NCI-H2081 (cell line): ENCODE results near the gene RHBDD2.

ENCODE experiments used
- DNase-seq, 2 experiments: peaks; one replicate each; lab custom pipeline; 2025; lab: John Stamatoyannopoulos, UW

The RHBDD2 gene

DNA sequence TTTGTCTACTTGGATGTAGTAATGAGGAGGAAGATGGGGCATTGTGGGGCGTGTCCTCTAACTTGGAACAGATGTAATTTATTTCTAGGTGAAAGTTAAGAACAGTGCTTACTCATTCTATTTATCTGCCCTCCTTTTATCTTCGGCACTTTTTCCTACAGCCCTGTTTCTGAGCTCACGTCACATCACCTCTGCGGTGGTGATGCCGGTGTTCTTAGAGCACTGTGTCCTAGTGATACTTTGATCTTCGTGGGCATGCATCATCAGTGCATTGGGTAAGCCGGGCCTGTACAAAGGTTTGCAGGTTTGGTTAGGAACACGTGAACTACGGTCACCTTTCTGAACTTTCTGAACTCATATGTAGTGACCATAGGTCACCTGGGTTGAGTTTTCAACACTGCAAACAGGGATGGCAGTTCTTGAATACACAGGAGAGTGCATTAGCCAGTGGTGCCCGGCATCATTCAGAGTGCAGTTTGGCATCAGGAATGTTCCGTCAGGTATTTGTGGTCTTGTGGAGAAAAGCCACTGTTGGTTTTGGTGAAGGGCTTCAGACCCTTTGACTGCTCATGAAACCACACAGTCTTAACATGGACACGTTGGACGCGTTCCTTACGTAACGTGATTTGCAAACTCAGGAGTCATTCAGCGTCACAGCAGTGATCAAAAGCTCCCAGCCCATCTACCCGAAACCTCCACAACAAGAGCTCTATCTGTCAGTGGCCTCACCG lies 41.8 kb downstream of the RHBDD2 start:
- DNase-seq = no peak

DNA sequence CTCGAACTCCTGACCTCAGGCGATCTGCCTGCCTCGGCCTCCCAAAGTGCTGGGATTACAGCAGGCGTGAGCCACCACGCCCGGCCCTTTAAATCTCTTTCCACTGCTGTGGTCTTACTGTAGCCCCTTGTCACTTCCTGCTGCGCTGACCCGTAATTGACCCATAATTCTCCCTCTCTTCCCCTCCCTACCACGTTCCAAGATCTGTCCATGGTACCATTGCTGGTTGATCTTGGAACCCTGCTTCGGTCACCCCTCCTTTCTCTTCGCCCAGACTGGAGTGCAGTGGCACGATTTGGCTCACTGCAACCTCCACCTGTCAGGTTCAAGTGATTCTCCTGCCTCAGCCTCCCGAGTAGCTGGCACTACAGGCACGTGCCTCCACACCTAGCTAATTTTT lies 42.6 kb downstream of the RHBDD2 start:
- DNase-seq = no peak

DNA sequence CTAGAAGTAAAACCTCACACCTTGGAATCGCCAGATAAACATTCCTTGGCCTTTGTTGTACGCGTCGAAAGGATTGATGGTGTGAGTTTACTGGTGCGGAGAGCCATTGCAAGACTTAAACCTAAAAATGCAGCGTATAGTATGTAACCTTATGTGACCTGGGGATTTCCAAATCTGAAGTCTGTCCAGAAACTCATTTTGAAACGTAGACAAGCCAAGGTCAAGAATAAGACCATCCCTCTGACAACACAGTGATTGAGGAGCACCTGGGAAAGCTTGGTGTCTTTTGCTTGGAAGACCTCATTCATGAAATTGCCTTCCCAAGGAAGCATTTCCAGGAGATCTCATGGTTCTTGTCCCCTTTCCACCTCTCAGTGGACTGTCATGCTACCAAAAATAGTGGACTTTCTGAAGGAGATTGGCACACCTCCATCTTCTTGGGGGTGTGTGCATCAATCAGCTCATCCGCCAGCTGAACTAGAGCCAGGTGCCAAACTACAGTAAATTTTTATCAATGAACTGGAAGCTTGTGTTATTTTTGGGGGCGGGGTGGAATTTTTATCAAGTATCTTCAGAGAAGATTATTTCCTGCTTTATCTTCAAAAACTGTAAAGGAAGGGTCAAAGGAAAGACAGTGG lies 44.3 kb downstream of the RHBDD2 start:
- DNase-seq = no peak

DNA sequence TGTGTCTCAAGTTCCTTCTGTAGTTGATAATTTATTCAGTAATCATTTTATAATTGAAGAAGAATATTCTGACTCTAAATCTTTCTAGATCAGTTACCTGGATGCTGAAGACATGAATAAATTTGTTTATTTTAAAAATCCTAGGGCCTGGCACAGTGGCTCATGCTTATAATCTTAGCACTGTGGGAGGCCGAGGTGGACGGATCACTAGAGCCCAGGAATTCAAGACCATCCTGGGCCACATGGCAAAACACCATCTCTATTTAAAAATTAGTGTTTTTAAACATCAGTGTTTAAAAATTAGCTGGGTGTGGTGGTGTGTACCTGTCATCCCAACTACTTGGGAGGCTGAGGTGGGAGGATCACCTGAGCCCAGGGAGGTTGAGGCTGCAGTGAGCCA lies 45.4 kb downstream of the RHBDD2 start:
- no peak for DNase-seq

DNA sequence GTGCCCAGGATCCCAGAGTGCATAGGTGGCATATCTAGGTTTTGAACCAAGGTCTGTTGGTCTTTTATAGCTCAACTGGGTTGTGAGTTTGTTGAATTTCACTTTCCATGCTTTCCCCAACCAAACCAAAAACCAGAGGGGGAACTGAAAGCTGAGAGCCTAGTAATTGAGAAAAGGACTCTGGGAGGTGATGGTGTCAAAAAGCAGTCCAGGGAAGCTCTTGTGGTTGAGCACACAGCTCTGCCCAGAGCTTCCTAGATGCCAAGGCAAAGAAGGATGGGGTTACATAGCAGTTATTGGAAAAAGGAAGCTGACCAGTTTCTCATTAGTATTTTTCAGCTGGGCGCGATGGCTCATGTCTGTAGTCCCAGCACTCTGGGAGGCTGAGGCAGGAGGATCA lies 46.1 kb downstream of the RHBDD2 start:
- DNase-seq = no peak

DNA sequence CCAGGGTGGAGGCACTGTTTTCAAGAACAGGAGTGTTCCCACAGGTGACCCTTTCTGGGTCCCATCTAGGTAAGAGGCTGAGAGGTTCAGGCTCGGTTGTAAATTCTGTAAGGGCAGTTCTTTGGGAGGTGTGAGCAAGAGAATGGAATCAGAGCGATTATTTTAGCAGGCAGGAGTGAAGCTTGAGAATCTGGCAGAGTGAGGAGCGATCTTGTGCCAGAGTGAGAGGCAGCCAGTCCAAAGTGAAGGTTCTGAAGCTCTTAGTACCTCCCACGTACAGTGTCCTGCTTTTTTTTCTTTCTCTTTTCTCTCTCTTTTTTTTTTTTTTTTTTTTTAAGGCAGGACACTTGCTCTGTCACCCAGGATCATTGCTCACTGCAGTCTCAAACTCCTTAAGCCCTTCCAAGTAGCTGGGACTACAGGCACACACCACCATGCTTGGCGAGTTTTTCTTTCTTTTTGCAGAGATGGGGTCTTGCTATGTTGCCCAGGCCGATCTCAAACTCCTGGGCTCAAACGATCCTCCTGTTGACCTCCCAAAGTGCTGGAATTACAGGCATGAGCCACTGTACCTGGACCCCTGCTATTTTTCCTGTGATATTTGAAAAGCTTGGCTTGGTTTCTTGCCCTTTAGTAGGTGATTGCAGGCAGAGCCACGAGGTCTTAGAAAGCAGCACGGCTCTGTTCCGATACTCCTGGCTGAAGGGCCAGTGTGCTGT lies 47.0 kb downstream of the RHBDD2 start:
- no peak for DNase-seq

DNA sequence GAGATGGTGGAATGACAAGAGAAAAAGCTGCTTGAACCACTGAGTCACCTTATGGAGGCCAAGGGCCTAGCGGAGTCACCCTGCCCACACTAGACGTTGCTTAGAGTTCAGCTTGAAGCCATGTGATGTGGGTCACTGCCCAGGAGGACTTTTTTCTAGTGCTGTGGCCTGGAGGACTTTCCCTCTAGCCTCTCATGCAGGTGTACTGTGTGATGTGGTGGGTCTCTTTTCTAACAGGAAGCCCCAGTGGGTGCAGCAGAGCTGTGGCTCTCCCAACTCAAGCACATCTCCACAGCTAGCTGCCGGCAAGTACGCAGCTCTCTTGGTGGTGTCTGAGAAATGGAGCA lies 49.7 kb downstream of the RHBDD2 start:
- no peak for DNase-seq

DNA sequence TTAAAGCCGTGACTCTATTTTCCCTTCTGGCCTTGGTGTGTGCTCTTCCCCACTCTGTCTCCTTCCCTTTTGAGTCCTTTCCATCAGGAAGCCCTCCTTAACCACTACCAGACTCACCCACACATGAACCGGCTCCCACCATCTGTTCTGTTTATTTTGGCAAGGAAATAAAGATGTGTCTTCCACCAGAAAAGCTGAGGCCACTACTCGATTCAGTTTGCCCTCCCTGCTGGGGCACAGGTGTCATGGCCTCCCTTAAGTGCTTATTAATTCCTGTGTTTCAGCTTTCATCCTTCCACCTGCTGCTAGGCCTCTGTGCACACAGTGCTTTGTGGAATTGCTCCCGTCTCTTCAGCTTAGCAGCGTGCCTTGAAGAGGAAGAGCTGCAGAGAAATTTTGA lies 52.8 kb downstream of the RHBDD2 start:
- DNase-seq = peak; percentile 91 to 98

DNA sequence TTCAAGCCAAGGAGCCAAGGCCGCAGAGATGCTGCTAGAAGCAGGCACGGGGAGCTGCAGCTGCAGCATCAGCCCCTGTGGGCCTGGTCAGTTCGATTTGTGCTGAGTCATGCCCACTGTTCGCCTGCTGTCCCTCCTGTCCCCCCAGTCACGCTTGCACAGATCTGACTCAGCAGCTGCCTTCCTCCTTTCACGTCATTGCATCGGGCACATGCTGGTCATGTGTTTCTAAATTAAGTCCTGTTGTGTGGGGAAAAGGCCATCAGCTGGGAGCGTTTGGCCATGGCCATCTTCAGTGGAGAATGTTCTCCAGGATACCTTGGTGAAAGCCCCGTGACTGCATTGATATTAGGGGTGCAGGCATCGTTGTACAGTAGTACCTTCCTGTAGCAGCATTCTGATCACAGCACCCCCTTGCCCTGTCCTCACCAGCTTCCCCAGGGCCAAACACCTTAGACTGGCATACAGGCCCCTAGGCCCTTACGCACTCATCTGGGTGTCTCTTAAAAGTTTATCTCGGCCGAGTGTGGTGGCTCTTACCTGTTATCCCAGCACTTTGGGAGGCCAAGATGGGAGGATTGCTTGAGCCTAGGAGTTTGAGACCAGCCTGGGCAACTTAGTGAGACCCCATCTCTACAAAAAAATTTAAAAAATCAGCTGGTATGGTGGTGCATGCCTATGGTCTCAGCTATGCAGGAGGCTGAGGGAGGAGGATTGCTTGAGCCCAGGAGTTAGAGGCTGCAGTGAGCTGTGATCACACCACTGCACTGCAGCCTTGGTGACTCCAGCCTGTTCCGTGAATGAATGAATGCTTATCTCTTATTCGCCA lies 59.3 kb downstream of the RHBDD2 start:
- DNase-seq = no peak
